ENCODE measurements around the gene PRKAR1B.

- TF ChIP-seq EZH2 (IDR thresholded peaks at IDR 0.05; ENCODE audit: borderline replicate concordance, low read length), result no peak
- TF ChIP-seq CTCF (conservative IDR thresholded peaks at IDR 0.05 in 1 of 2, IDR thresholded peaks at IDR 0.05 in 1 of 2; ENCODE audit: extremely low read depth in 1 of 2, insufficient read depth in 1 of 2, low read depth in 1 of 2, low read length in 2 of 2), result no peak
Measured at GRCh38 chr7:522951-523314, 204.1 kb downstream of the PRKAR1B start.

Measured in mammary epithelial cell (primary cell).